HuH-7.5 (cell line): Measurements from ENCODE around the gene IP6K3.

Source experiments
- DNase-seq: peaks from one replicate; pipeline ENCODE4 v3.0.0; 2011; ENCODE audit warnings: low spot score

Gene IP6K3

GRCh38 chr6:33740794-33741193 lies 5.9 kb downstream of the IP6K3 start:
- DNase-seq: no peak

- peak; percentile 49 for DNase-seq
Observed at GRCh38 chr6:33740204-33740608, 6.5 kb downstream of the IP6K3 start.

DNA sequence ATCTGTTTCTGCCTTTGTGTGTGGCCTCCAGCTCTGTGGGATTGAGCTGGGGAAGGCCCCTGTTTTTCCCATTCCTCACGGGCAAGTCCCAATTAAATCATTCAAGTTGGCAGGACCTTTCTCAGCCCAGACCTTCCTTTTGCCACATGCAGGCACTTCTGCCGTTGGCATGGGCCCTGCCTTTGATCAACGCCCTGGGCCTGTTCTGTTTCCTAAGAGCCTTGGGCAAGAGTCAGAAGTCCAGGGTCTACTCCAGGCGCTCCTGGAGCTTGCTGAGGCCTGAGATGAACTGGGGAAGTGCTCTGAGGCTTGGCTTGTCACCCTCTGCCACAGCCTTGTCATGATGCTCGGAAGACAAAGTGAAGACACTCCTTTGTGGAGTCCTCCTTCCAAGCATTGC lies 7.1 kb downstream of the IP6K3 start:
- no peak for DNase-seq

DNA sequence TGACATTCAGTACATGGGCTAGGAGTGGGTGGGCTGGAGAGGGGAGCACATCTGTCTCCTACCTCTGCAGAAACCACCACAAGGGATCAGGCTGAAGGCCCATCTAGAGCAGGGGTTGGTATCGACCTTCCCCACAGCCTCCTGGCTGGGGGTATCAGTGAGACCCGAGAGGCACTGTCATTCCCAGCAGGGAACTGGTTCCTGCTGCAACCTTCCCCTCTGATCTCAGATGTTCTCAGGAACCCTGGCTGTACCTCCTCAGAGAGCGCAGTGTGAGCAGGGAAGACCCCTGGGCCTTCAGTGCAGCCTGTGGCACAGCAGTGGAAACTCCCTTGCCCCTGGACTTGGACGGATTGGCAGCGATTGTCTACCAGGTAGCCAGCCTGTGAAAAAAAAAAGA lies 7.8 kb downstream of the IP6K3 start:
- no peak for DNase-seq

DNA sequence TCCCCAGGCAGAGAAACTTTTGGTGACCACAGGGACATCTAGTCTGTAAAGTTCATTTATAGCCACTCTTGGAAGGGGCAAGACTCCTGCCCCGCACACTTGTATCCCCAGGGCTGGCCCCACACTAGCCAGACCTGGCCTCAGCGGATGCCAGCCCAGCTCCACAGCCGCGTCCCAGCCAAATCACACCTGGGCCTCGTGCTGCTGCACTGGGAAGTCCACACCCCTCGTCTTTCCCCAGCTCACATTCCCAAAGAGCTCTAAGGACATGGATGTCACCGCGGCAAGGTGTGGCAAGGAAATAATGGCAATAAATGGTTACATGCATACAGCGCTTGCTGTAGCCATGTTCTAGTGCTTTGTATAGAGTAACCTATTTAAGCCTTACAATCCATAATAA lies 8.6 kb downstream of the IP6K3 start:
- DNase-seq: no peak

DNA sequence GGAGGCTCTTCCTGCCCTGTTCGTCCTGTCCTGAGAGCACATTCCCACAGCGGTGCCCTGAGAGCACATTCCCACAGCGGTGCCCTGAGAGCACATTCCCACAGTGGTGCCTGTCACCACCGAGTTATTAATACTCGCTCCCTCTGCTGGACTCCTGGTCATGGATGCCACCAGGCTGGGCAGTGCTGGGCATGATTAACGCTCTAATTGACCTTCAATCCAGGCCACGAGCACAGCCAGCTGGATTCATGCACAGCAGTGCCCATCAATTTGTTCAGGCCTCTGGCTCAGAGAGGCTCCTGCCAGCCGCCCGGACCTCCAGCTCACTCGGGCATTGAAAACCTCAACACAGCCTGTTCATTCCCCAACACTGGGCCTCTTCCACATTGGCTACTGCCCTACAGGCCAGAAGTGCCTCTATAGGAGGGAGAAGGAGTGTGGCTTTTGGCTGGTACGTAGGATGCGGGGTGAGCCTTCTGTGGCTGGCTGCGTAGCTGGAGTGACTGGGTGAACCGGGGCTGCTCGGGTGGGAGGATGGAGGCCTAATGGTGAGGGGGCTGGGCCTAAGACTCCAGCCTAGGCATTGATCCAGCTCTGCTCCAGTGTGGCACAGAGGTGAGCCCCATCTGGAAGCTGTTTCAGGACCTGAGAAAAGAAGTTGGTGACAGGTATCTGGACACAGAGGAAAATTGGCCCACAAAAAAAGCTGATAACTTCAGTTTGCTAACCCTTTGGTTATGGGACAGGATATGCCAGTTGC lies 9.3 kb downstream of the IP6K3 start:
- DNase-seq: no peak

DNA sequence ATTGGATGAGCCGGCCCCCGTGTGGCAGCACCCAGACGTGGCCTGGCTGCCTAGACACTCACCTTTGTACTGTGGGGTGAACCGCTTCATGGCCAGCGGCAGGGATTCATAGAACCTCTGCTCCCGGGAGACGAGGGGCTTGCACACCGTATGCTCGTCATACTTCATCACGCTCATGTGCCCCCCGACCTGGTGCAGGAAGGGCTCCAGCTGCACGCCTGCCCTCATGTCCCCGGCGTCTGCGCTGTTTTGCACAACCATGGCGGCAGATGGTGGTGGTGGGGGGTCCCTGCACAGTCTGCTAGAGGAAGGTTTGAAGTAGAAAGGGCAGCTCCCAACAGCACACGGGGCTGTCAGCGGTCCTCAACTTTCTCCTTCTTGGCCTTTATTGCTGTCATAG lies 11.5 kb downstream of the IP6K3 start:
- no peak for DNase-seq

DNA sequence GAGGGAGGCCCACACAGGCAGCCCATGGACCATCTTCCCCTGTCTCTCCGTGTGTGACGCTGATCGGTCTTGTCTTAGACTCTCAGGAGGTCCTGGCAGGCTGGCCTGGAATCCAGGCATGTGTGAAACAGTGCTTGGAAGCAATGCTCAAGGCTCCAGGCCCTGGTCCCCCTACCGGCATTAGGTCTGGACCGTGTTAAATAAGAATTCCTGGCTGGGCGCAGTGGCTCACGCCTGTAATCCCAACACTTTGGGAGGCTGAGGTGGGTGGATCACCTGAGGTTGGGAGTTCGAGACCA lies 13.0 kb downstream of the IP6K3 start:
- no peak for DNase-seq

- no peak for DNase-seq
Observed at GRCh38 chr6:33732817-33733708, 13.6 kb downstream of the IP6K3 start.

DNA sequence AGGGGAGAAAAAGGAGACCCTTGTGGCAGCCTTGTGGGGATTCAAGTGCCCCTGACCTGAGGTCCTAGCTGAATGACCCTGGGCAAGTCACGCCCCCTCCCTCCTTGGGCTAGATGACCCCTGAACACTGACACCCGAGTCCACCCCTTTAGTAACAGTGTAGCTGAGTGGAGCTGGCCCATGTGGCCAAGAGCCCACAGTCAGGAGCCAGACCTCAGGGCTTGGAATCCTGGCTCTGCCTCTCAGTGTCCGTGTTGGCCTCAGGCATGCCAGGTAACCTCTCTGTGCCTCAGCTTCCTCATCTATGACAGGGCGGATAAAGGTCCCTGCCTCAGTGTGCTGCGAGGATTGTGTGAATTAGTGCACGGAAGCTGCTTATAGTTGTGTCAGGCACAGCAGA lies 14.3 kb downstream of the IP6K3 start:
- DNase-seq: no peak

DNA sequence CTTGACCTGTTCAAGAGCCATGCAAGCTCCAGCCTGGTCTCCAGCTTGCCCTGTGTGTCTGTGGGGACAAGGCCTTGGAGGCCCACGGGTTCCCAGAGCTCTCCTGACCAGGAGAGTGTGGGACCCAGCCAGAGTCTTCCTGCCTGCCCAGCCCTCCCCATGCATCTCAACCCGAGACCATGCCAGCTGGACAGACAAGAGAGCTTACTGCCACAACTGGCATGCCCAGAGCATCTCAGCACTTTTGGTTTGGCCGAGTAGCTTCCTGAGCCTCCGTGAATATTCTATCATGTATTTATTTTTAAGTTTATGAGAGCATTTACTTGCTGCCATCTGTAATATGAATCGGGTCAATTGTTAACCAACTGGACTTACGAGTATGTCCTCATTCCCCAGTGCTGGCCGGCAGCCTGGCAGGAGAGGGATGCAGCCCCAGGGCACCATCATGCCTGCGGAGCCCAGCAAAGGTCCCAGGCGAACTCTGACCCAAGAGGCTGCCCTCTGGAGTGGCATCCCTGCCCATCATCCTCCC lies 14.9 kb downstream of the IP6K3 start:
- DNase-seq: no peak

GRCh38 chr6:33731035-33731434 lies 15.7 kb downstream of the IP6K3 start:
- no peak for DNase-seq

GRCh38 chr6:33730611-33731010 lies 16.1 kb downstream of the IP6K3 start:
- no peak for DNase-seq

DNA sequence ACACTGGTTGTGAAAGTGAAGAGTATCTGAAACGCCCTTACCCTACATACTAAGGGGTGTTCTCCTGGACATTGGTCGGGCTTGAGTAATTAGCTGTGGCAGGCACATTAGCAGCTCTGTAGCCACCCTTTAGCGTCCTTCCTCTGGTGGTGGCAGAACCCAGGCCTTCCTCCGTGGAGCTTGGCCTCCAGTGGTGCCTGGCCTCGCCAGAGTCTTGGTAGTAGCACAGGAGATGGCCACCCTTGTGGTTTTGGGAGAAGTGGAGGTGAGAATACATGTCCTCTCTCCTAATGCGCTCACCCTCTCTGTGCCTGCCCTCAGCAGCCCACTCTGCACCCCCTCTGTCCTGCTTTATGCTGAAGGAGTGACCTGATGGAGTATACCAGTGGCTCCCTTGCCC lies 17.6 kb downstream of the IP6K3 start:
- no peak for DNase-seq

- DNase-seq: no peak
Observed at GRCh38 chr6:33728438-33728837, 18.3 kb downstream of the IP6K3 start.

DNA sequence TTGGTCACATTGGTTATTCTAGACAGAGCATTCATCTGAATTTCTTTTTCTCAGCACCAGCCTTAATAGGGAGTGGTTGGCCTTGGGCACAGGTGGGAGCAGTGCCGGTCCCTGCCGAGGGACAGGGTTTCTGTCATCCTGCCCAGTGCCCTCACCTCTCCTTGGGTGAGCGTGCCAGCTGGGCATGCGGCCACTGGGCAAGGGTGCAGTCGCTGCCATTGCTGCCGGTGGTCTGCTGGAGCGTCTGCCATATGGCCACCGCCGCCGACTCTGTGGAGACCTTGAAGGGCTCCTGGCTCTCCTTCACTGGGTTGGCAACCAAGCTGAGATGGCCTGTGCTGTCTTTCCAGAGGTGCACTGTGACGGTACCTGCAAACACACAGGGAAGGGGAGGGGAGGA lies 18.8 kb downstream of the IP6K3 start:
- no peak for DNase-seq

DNA sequence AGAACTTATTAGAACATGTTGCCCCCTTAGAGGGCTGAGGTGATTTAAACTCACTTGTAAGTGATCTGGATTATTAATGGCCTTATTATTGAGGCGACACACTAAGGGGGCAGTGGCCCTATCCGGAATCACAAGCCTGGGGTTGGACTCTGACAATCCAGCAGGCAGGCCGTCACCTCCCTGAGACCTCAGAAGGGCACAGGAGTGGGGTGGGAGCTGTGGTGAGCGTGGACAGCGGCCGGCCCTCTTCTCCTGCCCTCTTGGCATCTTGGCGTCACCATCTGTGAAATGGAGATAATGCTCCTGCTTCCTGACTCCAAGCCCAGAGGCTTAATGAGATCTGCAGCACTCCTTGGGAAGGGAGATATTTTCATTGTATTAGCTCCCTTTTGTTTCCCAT lies 19.6 kb downstream of the IP6K3 start:
- no peak for DNase-seq

GRCh38 chr6:33726696-33727095 lies 20.0 kb downstream of the IP6K3 start:
- DNase-seq: no peak

- no peak for DNase-seq
Observed at GRCh38 chr6:33725891-33726673, 20.6 kb downstream of the IP6K3 start.

DNA sequence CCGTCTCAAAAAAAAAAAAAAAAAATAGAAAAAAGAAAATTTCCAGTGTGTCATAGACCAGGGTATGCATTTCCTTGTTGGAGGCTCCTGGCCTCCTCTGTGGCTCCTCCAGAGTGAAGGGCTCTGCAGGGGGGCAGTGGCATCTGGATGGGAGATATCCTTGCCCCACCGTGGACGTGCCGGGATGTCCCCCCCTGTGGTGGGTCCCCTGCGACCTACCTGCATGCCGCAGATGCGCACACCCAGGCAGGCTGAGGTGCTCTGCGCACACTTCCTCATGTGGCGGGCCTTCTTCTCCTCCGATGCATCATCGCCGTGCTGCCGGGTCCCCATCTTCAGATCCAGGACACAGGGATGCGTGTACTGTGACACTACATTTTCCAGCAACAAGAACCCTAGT lies 21.5 kb downstream of the IP6K3 start:
- DNase-seq: no peak

- no peak for DNase-seq
Observed at GRCh38 chr6:33724102-33725023, 22.3 kb downstream of the IP6K3 start.
